HCT116 (cell line): ENCODE data around the gene DELE1. TPM values are rescaled to one million over a fixed set of nuclear protein-coding genes. Genes with fewer than 3 reads are reported as not detected.

Experiments used
- ATAC-seq: fragments of 200-7000 bp; cut with Tn5 transposase; 2 replicates; pipeline ENCODE4 v1.9.1; 2020; ENCODE audit warnings: mild to moderate bottlenecking, moderate library complexity
- BruUV-seq: library from RNA; stranded (reverse); fragments of 400-500 nt; replicated peaks from 2 replicates; lab custom pipeline; 2021; lab: Mats Ljungman, UMichigan
- CTCF ChIA-PET: fragments of 300-600 bp; sonication (Branson Sonifier 250); formaldehyde crosslinking; loops from one replicate; lab custom pipeline; 2021; ENCODE audit warnings: antibody characterized with exemption; lab: Charles Lee
- POLR2A ChIA-PET: fragments of 300-600, 350-600 bp; sonication (Branson Sonifier 250); formaldehyde crosslinking; loops from one replicate; lab custom pipeline; 2021; ENCODE audit warnings: antibody characterized with exemption; lab: Charles Lee
- RAD21 ChIA-PET, 2 experiments: fragments of 300-600 bp; sonication (Branson Sonifier 250); formaldehyde crosslinking; loops; one replicate each; lab custom pipeline; 2023; ENCODE audit warnings: low total read pairs in 2 of 2; ENCODE audit not compliant: uncharacterized antibody in 2 of 2, unreplicated experiment in 2 of 2, low non-redundant PET in 1 of 2; lab: Charles Lee
- DNase-seq: peaks from one replicate; pipeline ENCODE4 v3.0.0-alpha.2; 2010; ENCODE audit warnings: low read depth, low spot score
- H2AFZ ChIP-seq: fragments of 200-600 bp; shearing (Covaris generic), sonication (generic); 2 replicates; pipeline ENCODE4 v1.6.1; 2017; ENCODE audit warnings: low read depth, mixed run types, mixed read lengths, antibody characterized with exemption, low read length; ENCODE audit not compliant: poor library complexity, severe bottlenecking
- H3K27ac ChIP-seq: 2 replicates; pipeline ENCODE4 v1.5.1; 2012; ENCODE audit warnings: low read depth, low read length
- H3K27me3 ChIP-seq: fragments of 200-600 bp; sonication (generic); 2 replicates; pipeline ENCODE4 v1.6.1; 2016; ENCODE audit warnings: mixed run types, low read length, mixed read lengths; ENCODE audit not compliant: insufficient read depth
- H3K36me3 ChIP-seq, 2 experiments: fragments of 200-500 bp in 1 of 2; fragments of 200-600 bp in 1 of 2; sonication (Bioruptor generic) in 1 of 2; sonication (generic) in 1 of 2; 2 replicates each; pipeline versions ENCODE4 v1.5.1 to v1.6.1; 2014 to 2016; ENCODE audit warnings: low read length in 2 of 2, inconsistent platforms in 1 of 2, mixed read lengths in 1 of 2, mixed run types in 1 of 2; ENCODE audit not compliant: insufficient read depth in 2 of 2, control insufficient read depth in 1 of 2
- H3K4me1 ChIP-seq, 2 experiments: fragments of 200-600 bp in 1 of 2; sonication (generic) in 1 of 2; 2 replicates each; pipeline versions ENCODE4 v1.5.1 to v1.6.1; 2012 to 2017; ENCODE audit warnings: low read length in 2 of 2, inconsistent platforms in 1 of 2, mild to moderate bottlenecking in 1 of 2, mixed read lengths in 1 of 2, mixed run types in 1 of 2, moderate library complexity in 1 of 2; ENCODE audit not compliant: insufficient read depth in 2 of 2, control insufficient read depth in 1 of 2
- H3K4me2 ChIP-seq: fragments of 200-600 bp; sonication (generic); 2 replicates; pipeline ENCODE4 v1.6.1; 2017; ENCODE audit warnings: mixed run types, low read length, mixed read lengths
- H3K4me3 ChIP-seq, 2 experiments: fragments of 200-600 bp in 1 of 2; sonication (generic) in 1 of 2; replicated peaks in 1 of 2; 2 replicates each; pipeline ENCODE4 v1.5.1; 2011 to 2016; ENCODE audit warnings: low read length in 2 of 2, control low read depth in 1 of 2, low read depth in 1 of 2, mild to moderate bottlenecking in 1 of 2, mixed read lengths in 1 of 2, mixed run types in 1 of 2
- H3K79me2 ChIP-seq: fragments of 200-600 bp; sonication (generic); 2 replicates; pipeline ENCODE4 v1.6.1; 2017; ENCODE audit warnings: mild to moderate bottlenecking, mixed run types, low read length, moderate library complexity, mixed read lengths; ENCODE audit not compliant: insufficient read depth
- H3K9ac ChIP-seq: fragments of 200-600 bp; sonication (generic); 2 replicates; pipeline ENCODE4 v1.6.1; 2016; ENCODE audit warnings: low read length, mixed read lengths
- H3K9me2 ChIP-seq: fragments of 200-600 bp; sonication (generic), shearing (Covaris generic); 2 replicates; pipeline ENCODE4 v1.6.1; 2017; ENCODE audit warnings: mixed run types, mild to moderate bottlenecking, moderate library complexity; ENCODE audit not compliant: insufficient read depth
- H3K9me3 ChIP-seq, 2 experiments: fragments of 200-500 bp in 1 of 2; fragments of 200-600 bp in 1 of 2; sonication (Bioruptor generic) in 1 of 2; sonication (generic) in 1 of 2; 2 replicates each; pipeline ENCODE4 v1.6.1; 2014 to 2017; ENCODE audit warnings: low read length in 2 of 2, mixed read lengths in 2 of 2, inconsistent platforms in 1 of 2, low read depth in 1 of 2, mild to moderate bottlenecking in 1 of 2, mixed run types in 1 of 2, moderate library complexity in 1 of 2; ENCODE audit not compliant: control insufficient read depth in 1 of 2, insufficient read depth in 1 of 2
- H4K20me1 ChIP-seq: fragments of 200-600 bp; sonication (generic), shearing (Covaris generic); 2 replicates; pipeline ENCODE4 v1.6.1; 2017; ENCODE audit warnings: mixed run types, mild to moderate bottlenecking, moderate library complexity; ENCODE audit not compliant: insufficient read depth
- CTCF ChIP-seq, 3 experiments: fragments of 200-600 bp in 1 of 3; sonication (generic) in 1 of 3; IDR thresholded peaks in 2 of 3; conservative IDR thresholded peaks in 1 of 3; 2 replicates each; pipeline ENCODE4 v1.5.1; 2012 to 2017; ENCODE audit warnings: low read depth in 2 of 3, low read length in 2 of 3, antibody characterized with exemption in 1 of 3, borderline replicate concordance in 1 of 3, control low read depth in 1 of 3, mild to moderate bottlenecking in 1 of 3, mixed read lengths in 1 of 3, mixed run types in 1 of 3, moderate library complexity in 1 of 3; ENCODE audit not compliant: insufficient read depth in 1 of 3
- EZH2 ChIP-seq: fragments of 200-600 bp; sonication (generic); IDR thresholded peaks from 2 replicates; pipeline ENCODE4 v1.6.1; 2017; ENCODE audit warnings: antibody characterized with exemption, mixed run types
- JUND ChIP-seq: IDR thresholded peaks from 2 replicates; pipeline ENCODE4 v1.6.1; 2012
- REST ChIP-seq: IDR thresholded peaks from 2 replicates; pipeline ENCODE4 v1.6.1; 2012; ENCODE audit warnings: low read depth
- SRF ChIP-seq: IDR thresholded peaks from 2 replicates; pipeline ENCODE4 v1.6.1; 2012; ENCODE audit warnings: low read depth
- TCF7L2 ChIP-seq: IDR thresholded peaks from 2 replicates; pipeline ENCODE4 v1.7.0; 2011; ENCODE audit warnings: borderline replicate concordance, inconsistent platforms; ENCODE audit not compliant: insufficient read depth, insufficient read length; ENCODE audit errors: extremely low read depth
- ZBTB33 ChIP-seq: IDR thresholded peaks from 2 replicates; pipeline ENCODE4 v1.6.1; 2011; ENCODE audit warnings: mild to moderate bottlenecking, low read length, moderate library complexity; ENCODE audit not compliant: insufficient replicate concordance; ENCODE audit errors: extremely low read depth
- ZNF274 ChIP-seq: fragments of 200-500 bp; sonication (Bioruptor generic); IDR thresholded peaks from 2 replicates; pipeline ENCODE4 v1.6.1; 2014; ENCODE audit warnings: mild to moderate bottlenecking, low read depth, low read length, inconsistent platforms
- intact Hi-C: fragments of 100-400 bp; cut with micrococcal nuclease; formaldehyde crosslinking; loops from 2 replicates; pipeline ENCODE4 v1.10.0; 2022
- total RNA-seq: library from RNA; stranded (reverse); gene quantifications from one replicate; pipeline ENCODE4 v1.2.1, GENCODE V29; 2021; ENCODE audit not compliant: unreplicated experiment

DELE1 gene
- total RNA-seq, 1 experiment from 2014 or later = 74.1 TPM

- no peak for DNase-seq
- BruUV-seq = no TSS peak
- no peak overlapping the region for H3K4me2 ChIP-seq
- H3K9me3 ChIP-seq = no peaks in the 10 kb centered on the region
- no peak overlapping the region for H3K27ac ChIP-seq
- peaks cover 4% of the 10 kb centered on the region; the same call in 1 of the 2 replicates for H3K27me3 ChIP-seq
- no peak overlapping the region for H3K9ac ChIP-seq
- ChIA-PET POLR2A (interaction anchor here (1.2 kb wide), 1 partner anchor 123 kb away, joined by 3 read pairs; no protein-coding TSS in a partner anchor), CTCF (interaction anchor here (0.8 to 5.2 kb wide), 8 partner anchors 9 to 217 kb away, joined by 3 to 31 read pairs (median 6); no protein-coding TSS in a partner anchor), RAD21 (no interaction called here)
- no peaks in the 10 kb centered on the region for H3K36me3 ChIP-seq
- intact Hi-C loops = no loop called here
- peaks cover 6 to 25% of the 10 kb centered on the region in 2 experiments; a peak in 3 of 4 replicates for H3K4me1 ChIP-seq
- H2AFZ ChIP-seq = no peak overlapping the region
- H3K4me3 ChIP-seq = no peak overlapping the region
- no peak for ATAC-seq
- no peaks in the 10 kb centered on the region for H4K20me1 ChIP-seq
- TF ChIP-seq CTCF (IDR thresholded peaks at IDR 0.05 in 2 of 3, conservative IDR thresholded peaks at IDR 0.05 in 1 of 3; ENCODE audit: borderline replicate concordance in 1 of 3, insufficient read depth in 1 of 3, low read depth in 2 of 3, low read length in 2 of 3) = no peak
- no peak for TF ChIP-seq TCF7L2
- H3K79me2 ChIP-seq = no peaks in the 10 kb centered on the region; the same call in 1 of the 2 replicates
- no peaks in the 10 kb centered on the region for H3K9me2 ChIP-seq
Observed at GRCh38 chr5:141880961-141881801, 42.5 kb upstream of the DELE1 start.

GRCh38 chr5:141881886-141882285 lies 41.8 kb upstream of the DELE1 start:
- no TSS peak for BruUV-seq
- Histone ChIP-seq H3K9me3 (no peaks in the 10 kb centered on the region), H3K4me2 (no peak overlapping the region), H3K4me1 (peaks cover 6 to 21% of the 10 kb centered on the region in 2 experiments; a peak in 3 of 4 replicates), H3K4me3 (no peak overlapping the region), H2AFZ (no peak overlapping the region), H3K9ac (no peak overlapping the region), H3K9me2 (no peaks in the 10 kb centered on the region), H3K36me3 (no peaks in the 10 kb centered on the region), H3K27me3 (peaks cover 4% of the 10 kb centered on the region; the same call in 1 of the 2 replicates), H4K20me1 (no peaks in the 10 kb centered on the region), H3K27ac (no peak overlapping the region), H3K79me2 (no peaks in the 10 kb centered on the region; the same call in 1 of the 2 replicates)
- DNase-seq (no peak), ATAC-seq (no peak)
- ChIA-PET CTCF (interaction anchor here (1.0 to 5.2 kb wide), 4 partner anchors 9 to 217 kb away, joined by 3 to 31 read pairs (median 6); no protein-coding TSS in a partner anchor), RAD21 (no interaction called here), POLR2A (interaction anchor here (1.2 kb wide), 1 partner anchor 124 kb away, joined by 3 read pairs; no protein-coding TSS in a partner anchor)
- intact Hi-C loops = no loop called here
- no peak for TF ChIP-seq ZNF274
- TF ChIP-seq ZBTB33 = no peak
- TF ChIP-seq EZH2 = no peak
- no peak for TF ChIP-seq JUND
- TF ChIP-seq SRF = no peak
- no peak for TF ChIP-seq REST
- TF ChIP-seq TCF7L2 = no peak
